ENCODE data around the gene MRPS2.

- no peak for TF ChIP-seq CTCF (conservative IDR thresholded peaks at IDR 0.05)
- no peak for TF ChIP-seq EZH2 (IDR thresholded peaks at IDR 0.05; ENCODE audit: low read depth)
Observed at GRCh38 chr9:135480940-135481310, 19.6 kb upstream of the MRPS2 start.
